H9 (cell line): ENCODE results near the gene DIPK1C. TPM values are rescaled to one million over a fixed set of nuclear protein-coding genes. Genes with fewer than 3 reads are reported as not detected.
A peak's percentile ranks its signal among the peaks of the same experiment; 100 is the strongest.

Experiments
- DNase-seq: peaks from one replicate; pipeline ENCODE4 v3.0.0-alpha.2; 2017
- H2AFZ ChIP-seq: one replicate; pipeline ENCODE4 v1.6.1; 2013; ENCODE audit warnings: mild to moderate bottlenecking, low read length, control low read depth, moderate library complexity
- H2AK5ac ChIP-seq: 2 replicates; pipeline ENCODE4 v1.6.1; 2013; ENCODE audit warnings: low read length, control low read depth, mixed read lengths; ENCODE audit not compliant: insufficient read length
- H2BK120ac ChIP-seq: one replicate; pipeline ENCODE4 v1.6.1; 2013; ENCODE audit warnings: low read depth, mild to moderate bottlenecking, low read length, control low read depth, inconsistent platforms; ENCODE audit not compliant: poor library complexity, severe bottlenecking
- H2BK12ac ChIP-seq: 2 replicates; pipeline ENCODE4 v1.6.1; 2013; ENCODE audit warnings: low read length, control low read depth, mixed read lengths, low read depth; ENCODE audit not compliant: insufficient read length
- H2BK15ac ChIP-seq: 2 replicates; pipeline ENCODE4 v1.6.1; 2013; ENCODE audit warnings: low read depth, low read length, control low read depth
- H2BK20ac ChIP-seq: one replicate; pipeline ENCODE4 v1.6.1; 2013; ENCODE audit warnings: low read depth, mild to moderate bottlenecking, low read length, control low read depth, inconsistent platforms; ENCODE audit not compliant: poor library complexity, severe bottlenecking
- H2BK5ac ChIP-seq: 2 replicates; pipeline ENCODE4 v1.6.1; 2013; ENCODE audit warnings: low read length, control low read depth, mixed read lengths; ENCODE audit not compliant: insufficient read length
- H3K14ac ChIP-seq: 2 replicates; pipeline ENCODE4 v1.6.1; 2013; ENCODE audit warnings: low read length, control low read depth; ENCODE audit not compliant: insufficient read depth
- H3K18ac ChIP-seq: 2 replicates; pipeline ENCODE4 v1.6.1; 2013; ENCODE audit warnings: low read depth, mild to moderate bottlenecking, mixed read lengths, low read length, control low read depth; ENCODE audit not compliant: insufficient read length
- H3K23ac ChIP-seq: 2 replicates; pipeline ENCODE4 v1.6.1; 2013; ENCODE audit warnings: low read length, control low read depth, mixed read lengths, low read depth; ENCODE audit not compliant: insufficient read length
- H3K23me2 ChIP-seq: 2 replicates; pipeline ENCODE4 v1.6.1; 2013; ENCODE audit warnings: low read depth, mild to moderate bottlenecking, mixed read lengths, low read length, control low read depth; ENCODE audit not compliant: insufficient read length, poor library complexity, severe bottlenecking
- H3K27ac ChIP-seq: 2 replicates; pipeline ENCODE4 v1.5.1; 2013; ENCODE audit warnings: low read length, control low read depth, mixed read lengths, low read depth; ENCODE audit not compliant: insufficient read length
- H3K27me3 ChIP-seq: 2 replicates; pipeline ENCODE4 v1.6.1; 2013; ENCODE audit warnings: low read length, control low read depth, inconsistent platforms; ENCODE audit not compliant: insufficient read depth
- H3K4ac ChIP-seq: 2 replicates; pipeline ENCODE4 v1.6.1; 2013; ENCODE audit warnings: low read depth, mild to moderate bottlenecking, control low read depth, inconsistent platforms, low read length, moderate library complexity
- H3K4me1 ChIP-seq: 2 replicates; pipeline ENCODE4 v1.6.1; 2013; ENCODE audit warnings: low read length, control low read depth, inconsistent platforms; ENCODE audit not compliant: insufficient read depth
- H3K4me2 ChIP-seq: 2 replicates; pipeline ENCODE4 v1.6.1; 2013; ENCODE audit warnings: low read length, control low read depth, mixed read lengths; ENCODE audit not compliant: insufficient read length, insufficient read depth
- H3K56ac ChIP-seq: 2 replicates; pipeline ENCODE4 v1.6.1; 2013; ENCODE audit warnings: low read depth, mild to moderate bottlenecking, mixed read lengths, low read length, control low read depth; ENCODE audit not compliant: insufficient read length
- H3K79me1 ChIP-seq: 2 replicates; pipeline ENCODE4 v1.6.1; 2013; ENCODE audit warnings: low read depth, mild to moderate bottlenecking, moderate library complexity, low read length, control low read depth, inconsistent platforms; ENCODE audit not compliant: insufficient read depth, poor library complexity, severe bottlenecking
- H3K79me2 ChIP-seq: 2 replicates; pipeline ENCODE4 v1.6.1; 2013; ENCODE audit warnings: low read length, control low read depth, inconsistent platforms; ENCODE audit not compliant: insufficient read depth
- H3K9ac ChIP-seq: 2 replicates; pipeline ENCODE4 v1.6.1; 2013; ENCODE audit warnings: low read length, control low read depth, mixed read lengths; ENCODE audit not compliant: insufficient read length; ENCODE audit errors: extremely low read depth
- H3K9me3 ChIP-seq: one replicate; pipeline ENCODE4 v1.6.1; 2013; ENCODE audit warnings: low read depth, low read length, inconsistent platforms; ENCODE audit not compliant: control insufficient read depth
- H3T11ph ChIP-seq: one replicate; pipeline ENCODE4 v1.6.1; 2013; ENCODE audit warnings: mild to moderate bottlenecking, low read length, control low read depth, inconsistent platforms
- H4K20me1 ChIP-seq: one replicate; pipeline ENCODE4 v1.6.1; 2013; ENCODE audit not compliant: control insufficient read depth, insufficient read length, insufficient read depth
- H4K5ac ChIP-seq: 2 replicates; pipeline ENCODE4 v1.6.1; 2013; ENCODE audit warnings: low read depth, mild to moderate bottlenecking, mixed read lengths, low read length, control low read depth; ENCODE audit not compliant: insufficient read length
- H4K8ac ChIP-seq: replicated peaks from 2 replicates; pipeline ENCODE4 v1.6.1; 2013; ENCODE audit warnings: low read length, control low read depth, mixed read lengths, low read depth; ENCODE audit not compliant: insufficient read length
- H4K91ac ChIP-seq: 2 replicates; pipeline ENCODE4 v1.6.1; 2013; ENCODE audit warnings: low read depth, mild to moderate bottlenecking, moderate library complexity, mixed read lengths, low read length, control low read depth; ENCODE audit not compliant: insufficient read length
- H3K27ac Mint-ChIP-seq, 3 experiments: 2 replicates in 2 of 3; 3 replicates in 1 of 3; pipeline ENCODE4 v1.8.0; 2020 to 2021; ENCODE audit warnings: mixed read lengths in 3 of 3, mild to moderate bottlenecking in 1 of 3, moderate library complexity in 1 of 3
- H3K27me3 Mint-ChIP-seq: 2 replicates; pipeline ENCODE4 v1.8.0; 2021; ENCODE audit warnings: low read depth, mild to moderate bottlenecking, moderate library complexity, mixed read lengths
- H3K36me3 Mint-ChIP-seq, 3 experiments: 2 replicates in 2 of 3; 3 replicates in 1 of 3; pipeline ENCODE4 v1.8.0; 2020 to 2021; ENCODE audit warnings: low read depth in 3 of 3, mixed read lengths in 3 of 3; ENCODE audit not compliant: insufficient read depth in 1 of 3
- H3K4me1 Mint-ChIP-seq, 2 experiments: 2 replicates each; pipeline ENCODE4 v1.8.0; 2020; ENCODE audit warnings: mixed read lengths in 2 of 2
- H3K4me3 Mint-ChIP-seq, 2 experiments: 2 replicates in 1 of 2; 3 replicates in 1 of 2; pipeline ENCODE4 v1.8.0; 2020 to 2021; ENCODE audit warnings: mild to moderate bottlenecking in 2 of 2, mixed read lengths in 2 of 2, moderate library complexity in 1 of 2
- H3K9me3 Mint-ChIP-seq, 2 experiments: 2 replicates in 1 of 2; 3 replicates in 1 of 2; pipeline ENCODE4 v1.8.0; 2020; ENCODE audit warnings: mild to moderate bottlenecking in 2 of 2, mixed read lengths in 2 of 2, moderate library complexity in 1 of 2
- CTCF ChIP-seq: fragments of 200-600 bp; sonication (generic); conservative IDR thresholded peaks from 3 replicates; pipeline ENCODE4 v1.8.0; 2021; ENCODE audit warnings: antibody characterized with exemption, mild to moderate bottlenecking
- WGBS: extraction: QIAGEN DNeasy Blood & Tissue Kit; methylation state at CpG from one replicate; pipeline ENCODE4 v1.1.7; 2013; ENCODE audit warnings: missing lambda C conversion rate, low lambda C conversion rate, mixed read lengths; ENCODE audit not compliant: insufficient read length; ENCODE audit errors: extremely low coverage; 5-methylcytosine and 5-hydroxymethylcytosine counted together
- total RNA-seq: library from RNA; stranded (reverse); gene quantifications from 2 replicates; pipeline ENCODE4 v1.2.1, GENCODE V29; 2021

Gene DIPK1C
- total RNA-seq, 1 experiment from 2014 or later, result not detected

DNA sequence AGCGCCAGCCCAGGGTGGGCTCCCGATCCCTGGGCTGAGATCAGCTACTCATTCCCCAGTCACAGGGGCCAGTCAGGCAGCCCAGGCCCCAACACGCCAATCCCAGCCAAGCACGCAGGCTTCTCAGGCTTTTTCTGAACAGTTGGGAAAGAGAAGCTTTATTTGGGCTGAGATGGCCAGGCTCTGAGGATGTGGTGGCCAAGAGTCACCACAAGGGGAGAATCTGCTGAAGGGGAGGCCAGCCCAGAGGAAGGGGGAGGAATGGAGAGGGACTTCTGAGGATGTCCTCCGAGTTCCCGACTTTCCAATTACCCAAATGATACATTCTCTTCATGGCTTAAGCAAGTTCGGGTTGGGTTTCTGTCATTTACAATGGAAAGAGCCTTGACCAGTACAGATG lies 2.8 kb upstream of the DIPK1C start:
- H3K23me2 ChIP-seq, result peaks cover 6% of the 10 kb centered on the region
- no peaks in the 10 kb centered on the region; a peak in 1 of 7 replicates for H3K36me3 Mint-ChIP-seq
- no peak overlapping the region for H2BK15ac ChIP-seq
- H3K27ac Mint-ChIP-seq, result no peak overlapping the region; a peak in 1 of 7 replicates
- H3K27ac ChIP-seq, result no peak overlapping the region
- H2BK5ac ChIP-seq, result no peak overlapping the region
- no peak overlapping the region for H2BK20ac ChIP-seq
- H3T11ph ChIP-seq, result no peak overlapping the region
- DNase-seq, result peak; percentile 81
- H3K9me3 ChIP-seq, result no peaks in the 10 kb centered on the region
- no peak overlapping the region for H3K4ac ChIP-seq
- H4K8ac ChIP-seq, result no peak overlapping the region
- peak; percentile 65 for TF ChIP-seq CTCF
- no peak overlapping the region for H4K91ac ChIP-seq
- no CpG with 5 or more reads among the region's 7 CpGs for WGBS
- no peak overlapping the region for H3K4me2 ChIP-seq
- H3K27me3 ChIP-seq, result peaks cover 27% of the 10 kb centered on the region; the same call in 1 of the 2 replicates
- no peak overlapping the region for H3K18ac ChIP-seq
- H3K9me3 Mint-ChIP-seq, result no peaks in the 10 kb centered on the region; a peak in 1 of 5 replicates
- H3K14ac ChIP-seq, result no peak overlapping the region
- H3K27me3 Mint-ChIP-seq, result peaks cover 66% of the 10 kb centered on the region
- H2BK120ac ChIP-seq, result no peak overlapping the region
- H2AK5ac ChIP-seq, result no peak overlapping the region
- no peaks in the 10 kb centered on the region for H3K79me2 ChIP-seq
- no peak overlapping the region for H3K9ac ChIP-seq
- no peak overlapping the region for H2AFZ ChIP-seq
- H4K5ac ChIP-seq, result no peak overlapping the region
- H3K4me1 Mint-ChIP-seq, result peaks cover 4 to 15% of the 10 kb centered on the region in 2 experiments; a peak in 3 of 4 replicates
- H2BK12ac ChIP-seq, result no peak overlapping the region
- H3K4me1 ChIP-seq, result no peaks in the 10 kb centered on the region
- no peak overlapping the region for H3K56ac ChIP-seq
- no peak overlapping the region for H3K4me3 Mint-ChIP-seq
- no peaks in the 10 kb centered on the region for H4K20me1 ChIP-seq
- no peak overlapping the region for H3K23ac ChIP-seq
- no peaks in the 10 kb centered on the region for H3K79me1 ChIP-seq
